T-helper 9 cell (primary cell): ENCODE data around the gene AAMDC.

Experiments used
- DNase-seq: peaks from one replicate; pipeline ENCODE4 v3.0.0-alpha.2; 2020
- total RNA-seq, 2 donors: gene quantifications; one replicate each; lab custom pipeline; 2026; lab: John Stamatoyannopoulos, UW

The AAMDC gene
- total RNA-seq = 1.4 to 4.5 reads per million in 2 donors

DNA sequence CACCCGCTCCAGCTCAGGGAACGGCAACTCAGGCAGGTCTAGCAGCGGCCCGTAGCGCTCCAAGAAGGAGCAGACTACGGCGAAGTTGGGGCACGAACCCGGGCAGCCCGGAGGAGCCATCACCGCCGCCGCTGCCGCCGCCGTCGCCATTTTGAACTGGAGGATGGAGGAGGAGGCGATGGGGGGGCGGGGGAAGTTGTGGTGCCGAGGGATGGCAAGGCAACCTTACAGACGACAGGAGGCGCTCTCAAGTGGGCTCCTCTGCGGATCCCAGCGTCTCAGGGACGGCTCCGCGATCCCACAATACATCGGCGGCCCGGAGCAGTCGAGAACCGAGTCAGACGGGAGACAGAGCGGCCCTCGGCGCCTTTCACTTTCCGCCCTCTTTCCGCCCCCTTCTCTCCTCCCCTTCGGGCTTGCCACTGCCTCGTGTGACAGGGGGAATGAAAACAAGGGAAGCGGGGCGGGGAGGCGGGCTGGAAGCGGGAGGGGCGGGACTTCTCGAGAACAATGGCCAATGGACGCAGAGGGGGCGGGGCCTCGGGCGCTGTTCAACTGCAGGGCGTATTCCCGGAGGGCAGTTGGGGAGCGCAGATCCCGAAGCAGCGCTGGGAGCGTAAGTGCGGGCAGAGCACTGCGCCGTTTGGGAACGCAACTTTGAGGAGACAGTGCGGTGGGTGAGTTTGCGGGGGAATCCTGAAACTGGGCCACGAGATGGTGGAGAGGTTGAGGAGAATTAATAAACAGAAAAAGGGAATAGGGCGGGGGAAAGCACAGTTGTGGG, at the start of gene AAMDC, which contains the start of gene RSF1:
AAMDC (plus strand) TSS at position 580 of the 784 bp plus-strand sequence. CDS start 21,353 bp downstream, outside the sequence.
RSF1 (minus strand) TSS at position 158 of the 784 bp plus-strand sequence; CDS start at position 150, 8 bp downstream.
- DNase-seq = peak; percentile 98

GRCh38 chr11:77775936-77776335, 45.0 kb upstream of the AAMDC start:
- DNase-seq = no peak

GRCh38 chr11:77776455-77776854, 44.5 kb upstream of the AAMDC start:
- DNase-seq = no peak

DNA sequence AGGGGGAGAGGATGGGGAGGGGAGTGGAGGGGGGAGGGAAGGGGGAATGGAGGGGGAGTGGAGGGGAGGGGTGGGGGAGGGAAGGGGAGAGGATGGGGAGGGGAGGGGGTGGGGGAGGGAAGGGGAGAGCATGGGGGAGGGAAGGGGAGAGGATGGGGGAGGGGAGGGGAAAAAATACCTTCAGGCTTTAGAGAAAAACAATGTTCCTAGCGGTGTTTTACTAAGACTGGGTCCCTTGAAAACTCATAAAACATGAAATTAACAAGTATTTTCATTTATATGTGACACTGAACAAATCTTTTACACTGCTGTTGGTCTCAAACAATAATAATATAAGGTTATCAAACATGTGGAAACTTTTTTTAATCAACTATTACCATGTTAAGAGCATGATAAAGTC, 42.8 kb upstream of the AAMDC start:
- no peak for DNase-seq

DNA sequence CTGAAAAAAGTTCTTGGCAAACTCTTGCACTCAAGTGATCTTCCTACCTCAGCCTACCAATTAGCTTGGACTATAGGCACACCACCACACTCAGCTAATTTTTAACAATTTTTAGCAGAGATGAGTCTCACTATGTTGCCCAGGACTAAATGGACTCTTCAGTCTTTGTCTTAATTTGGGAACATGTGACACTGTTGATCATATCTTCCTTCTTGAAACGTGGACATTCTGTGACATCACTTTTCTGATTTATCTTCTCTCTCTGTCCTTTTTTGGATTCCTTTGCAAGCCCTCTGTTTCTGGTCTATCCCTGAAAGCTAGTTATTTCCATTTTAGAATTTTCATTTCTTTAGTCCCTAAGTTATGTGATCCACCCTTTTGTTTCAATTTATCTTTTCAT, 42.4 kb upstream of the AAMDC start:
- no peak for DNase-seq

- no peak for DNase-seq
Measured at GRCh38 chr11:77779935-77780334, 41.0 kb upstream of the AAMDC start.

DNA sequence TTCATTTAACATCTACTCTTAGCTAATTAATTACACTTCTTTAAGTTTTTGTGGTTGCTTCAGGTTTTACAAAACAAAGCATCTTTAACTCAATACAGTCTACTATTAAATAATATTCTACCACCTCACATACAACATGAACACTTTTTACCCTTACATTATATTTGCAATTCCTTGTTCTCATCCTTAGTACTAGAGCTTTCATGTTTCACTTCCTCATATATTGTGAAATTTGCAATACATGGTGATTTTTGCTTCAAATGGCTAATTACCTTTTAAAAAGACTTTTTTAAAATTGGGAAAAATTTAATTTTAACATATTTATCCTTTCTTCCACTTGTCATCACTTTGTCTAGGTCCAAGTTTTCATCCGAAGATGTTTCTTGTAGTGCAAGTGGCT, 37.9 kb upstream of the AAMDC start:
- DNase-seq = no peak

GRCh38 chr11:77784572-77784971, 36.4 kb upstream of the AAMDC start:
- DNase-seq = no peak

GRCh38 chr11:77789061-77789730, 31.7 kb upstream of the AAMDC start:
- no peak for DNase-seq

- DNase-seq = no peak
Measured at GRCh38 chr11:77789731-77790476, 31.0 kb upstream of the AAMDC start.

DNA sequence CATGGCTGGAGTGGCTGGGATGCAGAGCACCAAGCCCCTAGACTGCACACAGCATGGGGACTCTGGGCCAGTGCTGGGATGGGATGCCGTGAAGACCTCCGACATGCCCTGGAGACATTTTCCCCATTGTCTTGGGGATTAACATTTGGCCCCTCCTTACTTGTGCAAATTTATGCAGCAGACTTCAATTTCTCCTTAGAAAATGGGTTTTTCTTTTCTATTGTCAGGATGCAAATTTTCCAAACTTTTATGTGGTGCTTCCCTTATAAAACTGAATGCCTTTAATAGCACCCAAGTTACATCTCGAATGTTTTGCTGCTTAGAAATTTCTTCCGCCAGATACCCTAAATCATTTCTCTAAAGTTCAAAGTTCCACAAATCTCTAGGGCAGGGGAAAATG, 29.6 kb upstream of the AAMDC start:
- DNase-seq = no peak

- no peak for DNase-seq
Measured at GRCh38 chr11:77793972-77794371, 27.0 kb upstream of the AAMDC start.

- no peak for DNase-seq
Measured at GRCh38 chr11:77799338-77799737, 21.6 kb upstream of the AAMDC start.

DNA sequence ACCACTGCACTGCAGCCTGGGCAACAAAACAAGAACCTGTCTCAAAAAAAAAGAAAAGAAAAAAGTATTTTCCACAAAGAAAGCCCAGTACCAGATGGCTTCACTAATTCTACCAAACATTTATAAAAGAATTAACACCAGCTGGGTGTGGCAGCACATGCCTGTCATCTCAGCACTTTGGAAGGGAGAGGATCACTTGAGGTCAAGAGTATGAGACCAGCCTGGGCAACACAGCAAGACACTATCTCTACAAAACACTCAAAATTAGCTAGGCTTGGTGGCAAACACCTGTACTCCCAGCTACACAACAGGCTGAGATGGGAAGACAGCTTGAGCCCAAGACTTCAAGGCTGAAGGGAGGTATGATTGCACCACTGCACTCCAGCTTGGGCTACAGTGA, 20.5 kb upstream of the AAMDC start:
- DNase-seq = no peak

- no peak for DNase-seq
Measured at GRCh38 chr11:77801477-77801876, 19.5 kb upstream of the AAMDC start.

DNA sequence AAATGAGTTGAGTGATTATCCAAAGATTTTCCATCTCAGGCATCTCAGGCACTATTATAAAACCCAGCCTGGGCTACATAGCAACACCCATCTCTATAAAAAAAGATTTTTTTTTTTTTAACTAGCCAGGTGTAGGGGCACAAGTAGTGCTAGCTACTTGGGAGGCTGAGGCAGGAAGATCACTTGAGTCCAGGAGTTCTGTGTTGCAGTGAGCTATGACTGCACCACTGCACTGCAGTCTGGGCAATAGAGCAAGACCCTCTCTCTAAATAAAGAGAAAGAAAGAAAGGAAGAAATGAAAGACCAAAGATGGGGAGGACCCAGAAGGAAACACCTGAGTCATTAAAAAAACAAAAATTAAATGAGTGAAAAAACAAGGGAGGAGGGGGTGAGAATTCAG, 14.5 kb upstream of the AAMDC start:
- DNase-seq = no peak

GRCh38 chr11:77806993-77807392, 14.0 kb upstream of the AAMDC start:
- DNase-seq = no peak

- DNase-seq = no peak
Measured at GRCh38 chr11:77813256-77813655, 7.7 kb upstream of the AAMDC start.

GRCh38 chr11:77814848-77815247, 6.1 kb upstream of the AAMDC start:
- DNase-seq = no peak

GRCh38 chr11:77815459-77815858, 5.5 kb upstream of the AAMDC start:
- DNase-seq = no peak

DNA sequence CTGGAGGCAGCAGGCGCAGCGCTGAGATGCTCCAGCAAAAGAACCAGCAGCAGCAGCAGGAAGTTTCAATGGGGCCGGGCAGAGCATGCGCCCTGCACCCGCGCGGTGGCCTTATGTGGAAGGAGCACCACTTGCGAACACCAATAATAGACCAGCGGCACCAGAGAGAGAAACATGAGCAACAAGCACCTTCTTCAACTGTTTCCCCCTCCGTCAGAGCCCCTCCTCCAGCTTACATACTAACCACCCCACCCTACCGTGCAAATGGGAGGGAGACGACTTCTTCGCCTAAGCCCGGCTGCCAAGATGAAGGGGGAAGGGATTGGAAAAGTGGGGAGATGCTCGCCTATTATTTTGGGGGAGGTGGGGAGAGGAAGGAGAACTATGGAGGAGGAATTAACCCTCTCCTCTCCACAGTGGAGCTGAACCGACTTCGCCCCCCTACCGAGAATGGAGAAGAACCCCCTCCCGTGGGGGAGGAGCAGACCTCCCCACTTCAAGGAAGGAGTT, 1.5 kb upstream of the AAMDC start:
- peak; percentile 68 for DNase-seq

GRCh38 chr11:77819921-77820564, 901 bp upstream of the AAMDC start:
- peak; percentile 25 for DNase-seq
